GM10248 (cell line): ENCODE results near the gene CHN1.

ENCODE experiments used
- CTCF ChIA-PET: fragments of 300-600 bp; sonication (Branson Sonifier 250); formaldehyde crosslinking; extraction: SDS; loops from one replicate; lab custom pipeline; 2021; ENCODE audit warnings: antibody characterized with exemption; lab: Yijun Ruan, JAX
- POLR2A ChIA-PET: fragments of 350-650 bp; sonication (Branson Sonifier 250); formaldehyde crosslinking; extraction: SDS; loops from one replicate; lab custom pipeline; 2020; ENCODE audit warnings: antibody characterized with exemption; lab: Yijun Ruan, JAX
- DNase-seq: peaks from one replicate; pipeline ENCODE4 v3.0.0; 2012; ENCODE audit errors: extremely low spot score
- TF ChIP-seq, protein P1 (sequence below): IDR thresholded peaks from 2 replicates; pipeline ENCODE4 v1.5.1; 2012; ENCODE audit warnings: mild to moderate bottlenecking, low read depth; ENCODE audit errors: extremely low read depth, missing control alignments, control extremely low read depth

The CHN1 gene

DNA sequence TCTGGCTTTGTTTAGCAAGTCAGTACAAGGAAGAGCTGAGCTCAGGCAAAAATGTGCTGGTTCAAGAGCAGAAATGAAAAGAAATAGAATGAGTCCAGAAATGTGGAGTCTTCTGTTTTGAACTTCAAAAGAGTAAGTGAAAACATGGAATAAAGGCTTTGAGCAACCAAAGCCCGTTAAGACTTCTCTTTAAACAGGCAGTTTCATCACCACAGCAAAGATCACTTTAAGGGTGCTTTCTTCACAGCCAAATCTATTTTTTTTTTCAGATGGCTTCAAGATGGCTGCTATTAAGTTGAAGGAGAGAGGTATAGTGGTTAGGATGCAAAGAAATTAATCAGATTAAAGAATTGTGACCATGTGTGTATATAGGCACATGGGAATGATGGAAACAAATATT lies 238.9 kb downstream of the CHN1 start:
- TF ChIP-seq, protein P1, sequence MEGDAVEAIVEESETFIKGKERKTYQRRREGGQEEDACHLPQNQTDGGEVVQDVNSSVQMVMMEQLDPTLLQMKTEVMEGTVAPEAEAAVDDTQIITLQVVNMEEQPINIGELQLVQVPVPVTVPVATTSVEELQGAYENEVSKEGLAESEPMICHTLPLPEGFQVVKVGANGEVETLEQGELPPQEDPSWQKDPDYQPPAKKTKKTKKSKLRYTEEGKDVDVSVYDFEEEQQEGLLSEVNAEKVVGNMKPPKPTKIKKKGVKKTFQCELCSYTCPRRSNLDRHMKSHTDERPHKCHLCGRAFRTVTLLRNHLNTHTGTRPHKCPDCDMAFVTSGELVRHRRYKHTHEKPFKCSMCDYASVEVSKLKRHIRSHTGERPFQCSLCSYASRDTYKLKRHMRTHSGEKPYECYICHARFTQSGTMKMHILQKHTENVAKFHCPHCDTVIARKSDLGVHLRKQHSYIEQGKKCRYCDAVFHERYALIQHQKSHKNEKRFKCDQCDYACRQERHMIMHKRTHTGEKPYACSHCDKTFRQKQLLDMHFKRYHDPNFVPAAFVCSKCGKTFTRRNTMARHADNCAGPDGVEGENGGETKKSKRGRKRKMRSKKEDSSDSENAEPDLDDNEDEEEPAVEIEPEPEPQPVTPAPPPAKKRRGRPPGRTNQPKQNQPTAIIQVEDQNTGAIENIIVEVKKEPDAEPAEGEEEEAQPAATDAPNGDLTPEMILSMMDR: no peak
- CTCF ChIA-PET: interaction anchor here (1.1 to 1.9 kb wide), 3 partner anchors 12 to 17 kb away, joined by 3 to 5 read pairs (median 4); no protein-coding TSS in a partner anchor
- no peak for DNase-seq
- POLR2A ChIA-PET: no interaction called here

DNA sequence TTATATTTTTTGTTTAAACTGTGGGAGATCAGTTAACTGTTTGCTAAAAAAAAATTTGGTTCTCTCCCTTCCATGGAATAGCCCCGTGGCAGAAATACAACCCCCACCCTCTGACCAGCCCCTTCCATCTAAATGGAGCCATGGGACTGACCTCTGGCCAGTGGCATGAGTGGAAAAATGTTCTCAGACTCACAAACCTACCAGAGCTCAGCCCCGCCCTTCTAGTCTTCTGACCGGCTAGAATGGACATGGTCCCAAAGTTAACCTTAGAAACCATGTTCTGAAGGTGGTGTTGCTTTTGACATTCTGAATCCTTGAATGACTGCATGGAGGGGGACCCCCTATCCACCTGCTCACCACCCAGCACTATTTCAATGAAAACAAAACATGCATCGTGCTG lies 239.6 kb downstream of the CHN1 start:
- DNase-seq: no peak
- TF ChIP-seq, protein P1: no peak
- POLR2A ChIA-PET: no interaction called here
- CTCF ChIA-PET: interaction anchor here (1.8 to 1.9 kb wide), 2 partner anchors 11 to 14 kb away, joined by 4 to 5 read pairs; no protein-coding TSS in a partner anchor

DNA sequence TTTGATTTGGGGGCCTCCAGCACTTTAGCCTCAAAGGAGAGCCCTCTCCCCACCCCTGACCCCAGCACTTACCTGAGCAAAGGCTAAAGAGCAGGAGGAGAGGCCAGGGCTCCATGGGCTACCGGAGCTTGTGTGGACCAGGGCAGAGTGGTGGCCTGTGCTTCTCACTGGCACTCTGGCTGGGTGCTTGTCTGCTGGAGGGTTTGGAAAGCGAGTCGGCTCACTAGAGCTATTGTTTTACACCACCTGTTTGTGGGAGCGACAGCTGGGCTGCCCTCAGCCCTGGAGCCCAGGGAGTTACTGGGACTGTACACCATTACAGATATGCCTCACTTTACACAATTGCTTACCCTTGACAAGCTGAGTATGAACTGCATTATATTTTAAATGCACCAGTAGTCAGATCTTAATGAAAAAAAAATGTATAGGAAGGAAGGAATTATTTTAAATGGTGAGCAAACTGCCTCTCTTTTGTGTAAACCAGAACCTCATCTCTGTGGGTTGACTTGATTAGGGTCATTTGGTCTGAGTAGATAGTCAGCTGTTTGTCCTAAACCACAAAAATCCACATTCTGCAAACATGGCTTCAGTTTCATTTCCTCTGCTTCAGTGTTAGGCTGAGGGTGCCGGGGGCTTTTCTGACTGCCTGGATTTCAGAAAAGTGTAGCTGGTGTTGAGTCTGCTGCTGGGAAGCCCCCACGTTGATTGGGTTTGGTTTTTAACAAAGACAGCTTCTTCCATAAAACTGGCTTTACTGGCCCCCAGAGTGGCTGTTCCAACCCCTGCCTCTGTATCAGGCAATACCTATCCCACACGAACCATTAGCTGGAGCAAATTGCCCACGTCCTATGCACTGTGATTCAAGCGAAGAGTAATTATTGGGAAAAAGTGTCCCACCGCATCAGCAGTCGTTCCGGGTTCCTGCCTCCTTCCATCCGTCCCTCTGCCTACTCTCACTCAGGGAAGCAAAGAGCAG lies 240.6 kb downstream of the CHN1 start, which contains the start of gene CHRNA1:
Gene CHRNA1, minus strand, starts transcription at position 193 of the 976 bp plus-strand sequence. Its CDS starts 78 bp downstream, at position 115.
- TF ChIP-seq, protein P1: no peak
- POLR2A ChIA-PET: interaction anchor here (0.7 kb wide), 1 partner anchor 219 kb away, joined by 3 read pairs; no protein-coding TSS in a partner anchor
- CTCF ChIA-PET: interaction anchor here (0.8 to 1.9 kb wide), 5 partner anchors 10 to 18 kb away, joined by 3 to 13 read pairs (median 4); no protein-coding TSS in a partner anchor
- no peak for DNase-seq

DNA sequence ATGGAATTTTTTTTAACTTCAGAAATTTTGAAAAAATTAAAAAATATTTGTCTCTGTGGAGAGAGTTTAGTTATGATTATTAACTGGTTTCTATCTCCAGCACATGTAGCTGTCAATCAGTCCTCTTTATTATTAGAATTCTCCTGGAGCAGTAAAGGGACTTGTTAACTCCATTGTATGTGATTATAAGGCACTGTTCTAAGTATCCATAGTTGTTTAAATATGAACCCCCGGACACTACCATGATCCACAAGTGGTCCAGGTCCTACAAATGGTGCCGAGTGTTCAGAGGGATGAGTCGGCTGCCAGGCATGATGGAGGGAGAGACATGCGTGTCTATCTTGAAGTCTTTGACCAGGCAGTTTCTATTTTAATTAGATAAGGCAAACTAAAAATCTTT lies 241.4 kb downstream of the CHN1 start:
- no peak for DNase-seq
- CTCF ChIA-PET: interaction anchor here (1.2 to 1.7 kb wide), 3 partner anchors 7 to 17 kb away, joined by 4 to 13 read pairs (median 6); no protein-coding TSS in a partner anchor
- POLR2A ChIA-PET: no interaction called here
- TF ChIP-seq, protein P1: no peak

DNA sequence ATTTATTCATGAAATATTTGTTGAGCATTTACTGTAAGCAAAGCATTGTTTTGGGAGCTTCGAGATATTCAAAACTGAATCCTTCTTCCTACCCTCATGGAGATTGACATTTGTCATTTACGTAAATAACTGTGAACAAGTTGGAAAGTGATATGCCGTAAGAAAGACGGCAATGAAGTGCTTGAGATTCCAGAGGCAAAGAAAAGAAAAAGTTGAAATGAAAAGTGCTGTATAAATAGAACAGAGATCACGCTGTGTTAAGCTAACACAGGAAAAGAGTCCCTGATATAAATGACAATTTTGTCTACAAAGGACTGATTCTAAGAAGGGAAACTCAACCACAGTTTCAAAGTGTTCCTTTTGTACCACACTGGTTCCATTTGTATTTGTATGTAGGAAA lies 242.7 kb downstream of the CHN1 start:
- CTCF ChIA-PET: interaction anchor here (1.1 to 1.7 kb wide), 4 partner anchors 9 to 14 kb away, joined by 4 to 6 read pairs (median 5); no protein-coding TSS in a partner anchor
- TF ChIP-seq, protein P1: no peak
- DNase-seq: no peak
- POLR2A ChIA-PET: no interaction called here

DNA sequence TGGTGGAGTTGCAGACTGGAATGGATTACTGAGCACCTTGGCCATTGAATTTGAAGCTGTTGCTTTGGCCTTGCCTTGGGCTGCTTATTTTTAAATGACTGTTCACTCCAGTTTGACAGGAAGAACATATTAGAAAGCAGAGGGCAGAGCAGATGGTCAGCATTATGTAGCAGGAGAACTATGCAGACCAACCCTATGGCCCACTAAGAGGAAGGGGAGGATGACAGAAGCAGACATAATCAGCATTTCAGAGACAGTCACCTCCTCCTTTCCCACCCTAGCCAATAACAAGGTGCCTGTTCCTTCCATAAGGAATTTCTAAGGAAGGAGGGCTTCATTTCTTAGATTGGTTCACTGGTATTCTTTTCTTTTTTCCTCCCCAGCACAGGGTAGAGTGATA lies 243.3 kb downstream of the CHN1 start:
- ChIA-PET POLR2A (no interaction called here), CTCF (interaction anchor here (1.5 to 1.7 kb wide), 4 partner anchors 9 to 13 kb away, joined by 4 to 11 read pairs (median 6); no protein-coding TSS in a partner anchor)
- TF ChIP-seq, protein P1: no peak
- DNase-seq: no peak
